GM18505 (cell line): Measurements from ENCODE around the gene HLA-DOB.

Experiments used
- ATAC-seq: cut with Tn5 transposase; IDR thresholded peaks from one replicate; pipeline ENCODE4 v1.9.1; 2021; ENCODE audit not compliant: unreplicated experiment
- POLR2A ChIP-seq: IDR thresholded peaks from 4 replicates; pipeline ENCODE4 v1.6.1; 2011; ENCODE audit warnings: borderline replicate concordance; ENCODE audit not compliant: insufficient read depth, insufficient read length; ENCODE audit errors: extremely low read depth

HLA-DOB gene

GRCh38 chr6:32839356-32839755, 22.6 kb upstream of the HLA-DOB start:
- ATAC-seq = no peak
- TF ChIP-seq POLR2A = no peak

DNA sequence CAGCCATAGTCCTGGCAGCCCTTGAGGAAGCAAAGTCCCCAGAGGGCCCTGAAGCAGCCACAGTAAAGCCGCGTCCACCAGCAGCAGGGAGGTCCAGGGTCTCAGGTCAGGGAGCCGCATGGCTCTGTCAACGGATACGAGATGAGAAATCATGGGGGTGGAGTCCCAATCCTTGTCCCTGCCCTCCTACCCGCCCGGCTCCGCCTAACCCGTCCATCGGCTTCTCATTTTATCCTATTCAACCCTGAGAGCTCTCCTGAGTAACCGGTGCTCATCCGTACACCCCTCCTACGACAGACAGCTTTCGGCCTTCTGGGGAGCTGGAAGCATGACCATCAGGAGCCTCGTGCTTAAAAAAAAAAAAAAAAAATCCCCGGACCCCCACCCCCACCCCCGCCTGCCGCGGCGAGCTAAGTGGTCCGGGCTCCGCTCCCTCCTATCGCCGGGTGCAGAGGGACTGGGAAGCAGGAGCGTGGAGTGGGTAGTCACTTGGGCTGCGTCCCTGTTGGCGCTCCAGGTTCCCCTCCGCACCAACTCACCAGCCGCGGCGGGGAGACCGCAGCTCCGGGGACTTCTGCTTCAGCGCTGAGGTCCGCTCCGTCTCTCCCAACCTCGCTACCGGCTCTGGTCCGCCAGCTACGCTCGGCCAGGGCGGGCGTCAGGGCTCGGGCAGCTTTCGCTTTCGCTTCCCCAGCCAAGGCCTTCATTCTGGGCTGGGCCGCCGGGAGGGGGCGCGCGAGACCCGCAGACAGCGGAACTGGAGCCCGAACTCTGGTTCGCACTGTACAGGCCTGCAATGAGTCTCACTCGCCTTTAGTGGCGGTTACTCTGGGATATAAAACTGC, 21.5 kb upstream of the HLA-DOB start, which contains the start of gene TAP2:
Gene TAP2 (minus strand): TSS at position 626 of the 845 bp plus-strand sequence. CDS start 506 bp downstream, at position 120.
- ATAC-seq = peak; percentile 81
- TF ChIP-seq POLR2A = peak; percentile 81

GRCh38 chr6:32837651-32838113, 20.9 kb upstream of the HLA-DOB start:
- no peak for TF ChIP-seq POLR2A
- ATAC-seq = no peak

- TF ChIP-seq POLR2A = no peak
- no peak for ATAC-seq
Observed at GRCh38 chr6:32836873-32837272, 20.1 kb upstream of the HLA-DOB start.

- no peak for TF ChIP-seq POLR2A
- no peak for ATAC-seq
Observed at GRCh38 chr6:32835167-32835893, 18.5 kb upstream of the HLA-DOB start.

- ATAC-seq = no peak
- no peak for TF ChIP-seq POLR2A
Observed at GRCh38 chr6:32833664-32834063, 16.9 kb upstream of the HLA-DOB start.

DNA sequence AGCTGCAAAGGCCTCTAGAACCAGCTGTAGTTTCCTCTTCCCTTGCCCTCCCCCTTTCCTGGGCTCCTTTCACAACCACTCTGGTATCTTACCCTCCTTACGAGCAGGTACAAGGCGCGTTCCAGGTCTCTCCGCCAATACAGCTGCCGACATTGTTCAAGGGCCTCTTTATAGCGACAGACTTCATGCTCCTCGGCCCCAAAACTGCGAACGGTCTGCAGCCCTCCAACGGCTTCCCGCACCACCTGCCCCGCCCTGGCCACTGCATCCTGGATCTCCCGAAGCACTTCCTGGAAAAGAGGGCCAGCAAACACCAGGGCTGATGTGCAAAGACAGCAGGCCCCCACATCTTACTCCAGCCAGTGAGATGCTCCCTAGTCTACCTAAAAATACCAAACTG, 15.7 kb upstream of the HLA-DOB start:
- TF ChIP-seq POLR2A = no peak
- ATAC-seq = no peak

GRCh38 chr6:32830936-32831335, 14.1 kb upstream of the HLA-DOB start:
- no peak for ATAC-seq
- no peak for TF ChIP-seq POLR2A

DNA sequence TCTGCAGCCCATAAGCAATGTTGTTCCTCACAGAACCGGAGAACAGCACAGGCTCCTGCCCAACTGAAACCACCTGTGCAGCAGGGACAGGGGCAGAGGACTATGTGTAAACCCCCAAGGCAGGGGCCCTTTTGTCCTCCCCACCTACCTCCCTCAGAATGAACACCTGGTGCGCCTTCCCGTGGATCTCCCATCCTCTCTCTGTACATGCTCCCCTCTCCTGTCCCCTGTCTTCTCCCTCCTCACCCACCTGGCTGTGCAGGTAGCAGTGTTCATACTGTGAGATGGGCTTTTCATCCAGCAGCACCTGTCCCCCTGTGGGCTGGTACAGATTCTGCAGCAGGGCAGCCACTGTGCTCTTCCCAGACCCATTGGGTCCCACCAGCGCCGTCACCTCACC, 13.2 kb upstream of the HLA-DOB start:
- TF ChIP-seq POLR2A = no peak
- no peak for ATAC-seq

GRCh38 chr6:32829495-32829894, 12.7 kb upstream of the HLA-DOB start:
- ATAC-seq = no peak
- TF ChIP-seq POLR2A = no peak

GRCh38 chr6:32827025-32827424, 10.2 kb upstream of the HLA-DOB start:
- no peak for TF ChIP-seq POLR2A
- ATAC-seq = no peak

GRCh38 chr6:32825966-32826365, 9.2 kb upstream of the HLA-DOB start:
- no peak for TF ChIP-seq POLR2A
- ATAC-seq = no peak

- no peak for ATAC-seq
- TF ChIP-seq POLR2A = no peak
Observed at GRCh38 chr6:32819729-32820128, 2.9 kb upstream of the HLA-DOB start.

GRCh38 chr6:32818867-32819266, 2.1 kb upstream of the HLA-DOB start:
- no peak for ATAC-seq
- TF ChIP-seq POLR2A = no peak
